H9 (cell line): ENCODE data around the gene RFX8. TPM values are rescaled to one million over a fixed set of nuclear protein-coding genes. Genes with fewer than 3 reads are reported as not detected.

Experiments
- DNase-seq: peaks from one replicate; pipeline ENCODE4 v3.0.0-alpha.2; 2017
- H2AFZ ChIP-seq: one replicate; pipeline ENCODE4 v1.6.1; 2013; ENCODE audit warnings: mild to moderate bottlenecking, low read length, control low read depth, moderate library complexity
- H2AK5ac ChIP-seq: 2 replicates; pipeline ENCODE4 v1.6.1; 2013; ENCODE audit warnings: low read length, control low read depth, mixed read lengths; ENCODE audit not compliant: insufficient read length
- H2BK120ac ChIP-seq: one replicate; pipeline ENCODE4 v1.6.1; 2013; ENCODE audit warnings: low read depth, mild to moderate bottlenecking, low read length, control low read depth, inconsistent platforms; ENCODE audit not compliant: poor library complexity, severe bottlenecking
- H2BK12ac ChIP-seq: 2 replicates; pipeline ENCODE4 v1.6.1; 2013; ENCODE audit warnings: low read length, control low read depth, mixed read lengths, low read depth; ENCODE audit not compliant: insufficient read length
- H2BK15ac ChIP-seq: 2 replicates; pipeline ENCODE4 v1.6.1; 2013; ENCODE audit warnings: low read depth, low read length, control low read depth
- H2BK20ac ChIP-seq: one replicate; pipeline ENCODE4 v1.6.1; 2013; ENCODE audit warnings: low read depth, mild to moderate bottlenecking, low read length, control low read depth, inconsistent platforms; ENCODE audit not compliant: poor library complexity, severe bottlenecking
- H2BK5ac ChIP-seq: 2 replicates; pipeline ENCODE4 v1.6.1; 2013; ENCODE audit warnings: low read length, control low read depth, mixed read lengths; ENCODE audit not compliant: insufficient read length
- H3K14ac ChIP-seq: 2 replicates; pipeline ENCODE4 v1.6.1; 2013; ENCODE audit warnings: low read length, control low read depth; ENCODE audit not compliant: insufficient read depth
- H3K18ac ChIP-seq: 2 replicates; pipeline ENCODE4 v1.6.1; 2013; ENCODE audit warnings: low read depth, mild to moderate bottlenecking, mixed read lengths, low read length, control low read depth; ENCODE audit not compliant: insufficient read length
- H3K23ac ChIP-seq: 2 replicates; pipeline ENCODE4 v1.6.1; 2013; ENCODE audit warnings: low read length, control low read depth, mixed read lengths, low read depth; ENCODE audit not compliant: insufficient read length
- H3K23me2 ChIP-seq: 2 replicates; pipeline ENCODE4 v1.6.1; 2013; ENCODE audit warnings: low read depth, mild to moderate bottlenecking, mixed read lengths, low read length, control low read depth; ENCODE audit not compliant: insufficient read length, poor library complexity, severe bottlenecking
- H3K27ac ChIP-seq: 2 replicates; pipeline ENCODE4 v1.5.1; 2013; ENCODE audit warnings: low read length, control low read depth, mixed read lengths, low read depth; ENCODE audit not compliant: insufficient read length
- H3K27me3 ChIP-seq: 2 replicates; pipeline ENCODE4 v1.6.1; 2013; ENCODE audit warnings: low read length, control low read depth, inconsistent platforms; ENCODE audit not compliant: insufficient read depth
- H3K4ac ChIP-seq: 2 replicates; pipeline ENCODE4 v1.6.1; 2013; ENCODE audit warnings: low read depth, mild to moderate bottlenecking, control low read depth, inconsistent platforms, low read length, moderate library complexity
- H3K4me1 ChIP-seq: 2 replicates; pipeline ENCODE4 v1.6.1; 2013; ENCODE audit warnings: low read length, control low read depth, inconsistent platforms; ENCODE audit not compliant: insufficient read depth
- H3K4me2 ChIP-seq: 2 replicates; pipeline ENCODE4 v1.6.1; 2013; ENCODE audit warnings: low read length, control low read depth, mixed read lengths; ENCODE audit not compliant: insufficient read length, insufficient read depth
- H3K56ac ChIP-seq: 2 replicates; pipeline ENCODE4 v1.6.1; 2013; ENCODE audit warnings: low read depth, mild to moderate bottlenecking, mixed read lengths, low read length, control low read depth; ENCODE audit not compliant: insufficient read length
- H3K79me1 ChIP-seq: 2 replicates; pipeline ENCODE4 v1.6.1; 2013; ENCODE audit warnings: low read depth, mild to moderate bottlenecking, moderate library complexity, low read length, control low read depth, inconsistent platforms; ENCODE audit not compliant: insufficient read depth, poor library complexity, severe bottlenecking
- H3K79me2 ChIP-seq: 2 replicates; pipeline ENCODE4 v1.6.1; 2013; ENCODE audit warnings: low read length, control low read depth, inconsistent platforms; ENCODE audit not compliant: insufficient read depth
- H3K9ac ChIP-seq: 2 replicates; pipeline ENCODE4 v1.6.1; 2013; ENCODE audit warnings: low read length, control low read depth, mixed read lengths; ENCODE audit not compliant: insufficient read length; ENCODE audit errors: extremely low read depth
- H3K9me3 ChIP-seq: one replicate; pipeline ENCODE4 v1.6.1; 2013; ENCODE audit warnings: low read depth, low read length, inconsistent platforms; ENCODE audit not compliant: control insufficient read depth
- H3T11ph ChIP-seq: one replicate; pipeline ENCODE4 v1.6.1; 2013; ENCODE audit warnings: mild to moderate bottlenecking, low read length, control low read depth, inconsistent platforms
- H4K20me1 ChIP-seq: one replicate; pipeline ENCODE4 v1.6.1; 2013; ENCODE audit not compliant: control insufficient read depth, insufficient read length, insufficient read depth
- H4K5ac ChIP-seq: 2 replicates; pipeline ENCODE4 v1.6.1; 2013; ENCODE audit warnings: low read depth, mild to moderate bottlenecking, mixed read lengths, low read length, control low read depth; ENCODE audit not compliant: insufficient read length
- H4K8ac ChIP-seq: replicated peaks from 2 replicates; pipeline ENCODE4 v1.6.1; 2013; ENCODE audit warnings: low read length, control low read depth, mixed read lengths, low read depth; ENCODE audit not compliant: insufficient read length
- H4K91ac ChIP-seq: 2 replicates; pipeline ENCODE4 v1.6.1; 2013; ENCODE audit warnings: low read depth, mild to moderate bottlenecking, moderate library complexity, mixed read lengths, low read length, control low read depth; ENCODE audit not compliant: insufficient read length
- H3K27ac Mint-ChIP-seq, 3 experiments: 2 replicates in 2 of 3; 3 replicates in 1 of 3; pipeline ENCODE4 v1.8.0; 2020 to 2021; ENCODE audit warnings: mixed read lengths in 3 of 3, mild to moderate bottlenecking in 1 of 3, moderate library complexity in 1 of 3
- H3K27me3 Mint-ChIP-seq: 2 replicates; pipeline ENCODE4 v1.8.0; 2021; ENCODE audit warnings: low read depth, mild to moderate bottlenecking, moderate library complexity, mixed read lengths
- H3K36me3 Mint-ChIP-seq, 3 experiments: 2 replicates in 2 of 3; 3 replicates in 1 of 3; pipeline ENCODE4 v1.8.0; 2020 to 2021; ENCODE audit warnings: low read depth in 3 of 3, mixed read lengths in 3 of 3; ENCODE audit not compliant: insufficient read depth in 1 of 3
- H3K4me1 Mint-ChIP-seq, 2 experiments: 2 replicates each; pipeline ENCODE4 v1.8.0; 2020; ENCODE audit warnings: mixed read lengths in 2 of 2
- H3K4me3 Mint-ChIP-seq, 2 experiments: 2 replicates in 1 of 2; 3 replicates in 1 of 2; pipeline ENCODE4 v1.8.0; 2020 to 2021; ENCODE audit warnings: mild to moderate bottlenecking in 2 of 2, mixed read lengths in 2 of 2, moderate library complexity in 1 of 2
- H3K9me3 Mint-ChIP-seq, 2 experiments: 2 replicates in 1 of 2; 3 replicates in 1 of 2; pipeline ENCODE4 v1.8.0; 2020; ENCODE audit warnings: mild to moderate bottlenecking in 2 of 2, mixed read lengths in 2 of 2, moderate library complexity in 1 of 2
- CTCF ChIP-seq: fragments of 200-600 bp; sonication (generic); conservative IDR thresholded peaks from 3 replicates; pipeline ENCODE4 v1.8.0; 2021; ENCODE audit warnings: antibody characterized with exemption, mild to moderate bottlenecking
- WGBS: extraction: QIAGEN DNeasy Blood & Tissue Kit; methylation state at CpG from one replicate; pipeline ENCODE4 v1.1.7; 2013; ENCODE audit warnings: missing lambda C conversion rate, low lambda C conversion rate, mixed read lengths; ENCODE audit not compliant: insufficient read length; ENCODE audit errors: extremely low coverage; 5-methylcytosine and 5-hydroxymethylcytosine counted together
- total RNA-seq: library from RNA; stranded (reverse); gene quantifications from 2 replicates; pipeline ENCODE4 v1.2.1, GENCODE V29; 2021

Gene RFX8
- total RNA-seq, 1 experiment from 2014 or later, result 0.22 TPM

DNA sequence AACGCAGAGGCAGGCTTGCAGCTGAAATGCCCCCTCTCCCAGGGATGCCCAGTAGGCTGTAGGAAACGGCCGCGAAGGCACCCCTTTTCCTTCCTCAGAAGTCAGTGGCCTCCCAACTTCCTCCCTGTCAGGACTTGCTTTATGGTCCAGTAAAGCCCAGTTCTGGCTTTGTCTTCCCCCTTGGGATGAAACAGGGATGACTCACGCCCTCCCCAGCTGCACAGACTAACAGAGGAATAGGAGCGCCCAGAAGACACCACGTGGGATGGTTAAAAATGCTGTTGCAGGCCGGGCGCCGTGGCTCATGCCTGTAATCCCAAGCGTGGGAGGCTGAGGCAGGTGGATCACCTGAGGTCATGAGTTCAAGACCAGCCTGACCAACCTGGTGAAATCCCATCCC lies 94.5 kb downstream of the RFX8 start:
- Histone ChIP-seq H4K20me1 (no peaks in the 10 kb centered on the region), H4K91ac (no peak overlapping the region), H3T11ph (no peak overlapping the region), H3K23me2 (no peaks in the 10 kb centered on the region), H2BK5ac (no peak overlapping the region), H3K23ac (no peak overlapping the region), H2BK12ac (no peak overlapping the region), H2BK15ac (no peak overlapping the region), H3K56ac (no peak overlapping the region), H3K4me2 (no peak overlapping the region), H3K9ac (no peak overlapping the region), H3K27ac (no peak overlapping the region), H3K4ac (no peak overlapping the region), H3K9me3 (no peaks in the 10 kb centered on the region), H3K79me2 (no peaks in the 10 kb centered on the region), H4K5ac (no peak overlapping the region), H3K14ac (no peak overlapping the region), H2BK120ac (no peak overlapping the region), H3K79me1 (no peaks in the 10 kb centered on the region), H3K27me3 (no peaks in the 10 kb centered on the region; the same call in 1 of the 2 replicates), H2AK5ac (no peak overlapping the region), H4K8ac (no peak overlapping the region), H3K18ac (no peak overlapping the region), H2AFZ (no peak overlapping the region), H2BK20ac (no peak overlapping the region), H3K4me1 (no peaks in the 10 kb centered on the region)
- DNase-seq, result no peak
- Mint-ChIP-seq H3K36me3 (no peaks in the 10 kb centered on the region; a peak in 1 of 7 replicates), H3K4me3 (no peak overlapping the region), H3K9me3 (no peaks in the 10 kb centered on the region), H3K27me3 (peaks cover 22% of the 10 kb centered on the region), H3K27ac (0 out of 7 replicates have a peak overlapping the region, but pooled peaks of 1 of the 3 experiments have one; percentile 68), H3K4me1 (peaks cover 15 to 16% of the 10 kb centered on the region in 2 experiments)
- no peak for TF ChIP-seq CTCF
- WGBS, result no CpG with 5 or more reads among the region's 11 CpGs
